Measurements from ENCODE around the gene GCK. TPM values are rescaled to one million over a fixed set of nuclear protein-coding genes. Genes with fewer than 3 reads are reported as not detected.

Gene GCK
- total and polyA plus RNA-seq, 9 donors = 3.2 to 9.5 (median 4.9) TPM

DNA sequence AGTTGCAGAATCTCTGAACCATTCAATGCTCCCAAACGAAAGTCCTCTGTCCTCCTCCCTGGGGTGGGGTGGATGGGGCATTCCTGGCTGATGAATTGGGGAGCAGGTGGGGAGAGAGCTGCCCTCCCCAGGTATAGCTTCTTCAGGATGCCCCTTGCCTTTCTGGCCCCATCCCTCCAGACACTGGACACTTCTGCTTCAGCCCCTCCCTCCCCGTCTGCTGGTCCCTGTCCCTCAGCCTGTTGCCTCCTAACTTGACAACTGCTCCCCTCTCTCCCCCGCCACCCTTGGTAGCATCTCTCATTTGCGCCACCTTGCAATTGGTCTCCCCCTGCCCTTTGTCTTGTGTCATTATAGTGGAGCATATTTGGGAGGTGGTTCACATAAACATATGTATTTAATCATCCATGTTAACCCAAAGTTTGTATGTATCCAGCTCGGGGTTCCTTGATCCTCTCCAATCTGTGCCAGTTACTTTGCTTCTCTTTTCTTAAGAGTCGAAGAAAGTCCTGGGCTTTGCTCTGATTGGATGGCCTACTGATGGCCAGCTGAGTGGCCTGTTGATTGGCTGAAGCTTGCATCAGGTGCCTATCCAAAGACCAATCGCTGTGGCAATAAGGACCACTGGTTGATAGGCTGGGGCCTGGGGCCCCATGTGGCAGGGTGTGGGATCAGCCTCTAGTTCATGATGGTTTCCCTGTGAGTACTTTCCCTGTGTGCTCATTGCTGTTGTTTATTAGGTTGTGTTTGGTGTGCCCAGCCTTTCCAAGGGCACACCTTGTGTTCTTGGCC is 4.0 kb upstream of the GCK start:
- Histone ChIP-seq H3K36me3 (ENCODE audit: control insufficient read depth, insufficient read depth, low read length) (no peaks in the 10 kb centered on the region), H3K27me3 (ENCODE audit: control insufficient read depth, insufficient read depth, low read length) (peaks cover 5% of the 10 kb centered on the region), H3K4me3 (ENCODE audit: low read length) (no peak overlapping the region), H3K9me3 (replicated peaks; ENCODE audit: control insufficient read depth, low read depth, low read length) (no peaks in the 10 kb centered on the region), H3K4me1 (ENCODE audit: control insufficient read depth, insufficient read depth, low read length) (peaks cover 12% of the 10 kb centered on the region), H3K27ac (ENCODE audit: low read length) (no peak overlapping the region)
- 80% methylated on average over 3 of the region's 7 CpGs for WGBS (ENCODE audit: insufficient coverage)
- DNase-seq = no peak

DNA sequence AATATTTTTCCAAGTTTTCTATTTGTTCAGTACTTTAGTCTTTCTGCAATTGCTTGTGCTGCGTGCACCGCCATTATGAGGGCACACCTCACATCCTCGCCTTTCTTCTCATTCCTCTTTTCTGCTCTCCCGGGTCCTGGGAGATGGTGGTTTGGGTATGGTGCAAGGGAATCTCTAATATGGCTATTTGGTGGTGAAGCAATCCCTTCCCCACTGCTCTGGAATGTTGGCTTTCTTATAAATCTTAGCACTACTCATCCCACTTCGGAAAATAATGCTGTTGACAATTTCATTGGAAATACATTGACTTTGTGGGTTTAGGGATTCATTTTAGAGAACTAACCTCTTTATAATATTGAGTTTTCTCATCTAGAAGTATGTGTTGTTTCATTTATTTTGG is 1.9 kb upstream of the GCK start:
- no peaks in the 10 kb centered on the region for H3K9me3 ChIP-seq (replicated peaks; ENCODE audit: control insufficient read depth, low read depth, low read length)
- no CpG with 5 or more reads among the region's 5 CpGs for WGBS (ENCODE audit: insufficient coverage)
- DNase-seq = no peak
- peaks cover 19% of the 10 kb centered on the region for H3K4me1 ChIP-seq (ENCODE audit: control insufficient read depth, insufficient read depth, low read length)
- H3K27me3 ChIP-seq (ENCODE audit: control insufficient read depth, insufficient read depth, low read length) = peaks cover 9% of the 10 kb centered on the region
- no peak overlapping the region for H3K27ac ChIP-seq (ENCODE audit: low read length)
- H3K36me3 ChIP-seq (ENCODE audit: control insufficient read depth, insufficient read depth, low read length) = no peaks in the 10 kb centered on the region
- H3K4me3 ChIP-seq (ENCODE audit: low read length) = no peak overlapping the region

DNA sequence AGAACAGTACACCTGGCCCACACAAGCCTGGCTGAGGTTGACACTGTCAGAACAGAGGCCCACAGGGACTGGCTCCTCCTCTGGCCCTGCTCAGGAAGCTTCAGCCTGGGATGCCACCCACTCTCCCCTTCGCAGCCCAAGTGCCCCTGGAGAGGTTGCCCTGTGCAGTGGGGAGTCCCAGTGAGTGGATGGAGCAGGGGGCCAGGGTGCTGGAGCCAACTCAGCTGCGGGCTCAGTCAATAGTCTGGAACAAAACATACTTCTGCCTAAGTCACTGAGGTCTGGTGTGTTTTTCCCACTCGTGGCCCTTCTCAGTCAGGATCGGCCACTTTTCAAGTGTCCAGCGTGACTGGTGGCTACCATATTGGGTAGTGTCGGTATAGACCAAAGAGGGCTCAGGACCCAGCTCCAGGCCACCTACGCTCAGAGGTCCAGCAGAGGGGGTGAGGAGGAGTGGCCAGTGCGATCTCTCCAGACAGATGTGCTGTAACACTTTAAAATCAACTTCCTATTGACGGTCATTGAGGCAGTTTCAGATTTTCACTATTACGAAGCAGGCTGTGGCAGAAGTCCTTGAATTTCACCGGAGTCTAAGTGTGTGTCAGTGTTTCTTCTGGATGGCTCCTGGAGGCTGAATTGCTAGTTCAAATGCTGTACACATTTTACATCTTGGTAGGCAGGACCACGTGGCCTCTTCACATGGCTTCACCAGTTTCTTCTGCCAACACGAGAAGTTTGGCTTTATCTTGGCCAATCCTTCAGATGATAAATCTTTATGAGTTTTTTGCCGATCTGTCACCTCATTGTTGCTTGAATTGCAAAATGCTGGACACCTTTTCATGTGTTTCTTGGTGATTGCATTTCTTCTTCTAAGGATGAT is 994 bp upstream of the GCK start:
- H3K4me1 ChIP-seq (ENCODE audit: control insufficient read depth, insufficient read depth, low read length) = peaks cover 27% of the 10 kb centered on the region
- no peaks in the 10 kb centered on the region for H3K36me3 ChIP-seq (ENCODE audit: control insufficient read depth, insufficient read depth, low read length)
- WGBS (ENCODE audit: insufficient coverage) = 83% methylated on average over 9 of the region's 14 CpGs
- no peak overlapping the region for H3K27ac ChIP-seq (ENCODE audit: low read length)
- DNase-seq = no peak
- H3K4me3 ChIP-seq (ENCODE audit: low read length) = no peak overlapping the region
- H3K27me3 ChIP-seq (ENCODE audit: control insufficient read depth, insufficient read depth, low read length) = peaks cover 9% of the 10 kb centered on the region
- no peaks in the 10 kb centered on the region for H3K9me3 ChIP-seq (replicated peaks; ENCODE audit: control insufficient read depth, low read depth, low read length)

DNA sequence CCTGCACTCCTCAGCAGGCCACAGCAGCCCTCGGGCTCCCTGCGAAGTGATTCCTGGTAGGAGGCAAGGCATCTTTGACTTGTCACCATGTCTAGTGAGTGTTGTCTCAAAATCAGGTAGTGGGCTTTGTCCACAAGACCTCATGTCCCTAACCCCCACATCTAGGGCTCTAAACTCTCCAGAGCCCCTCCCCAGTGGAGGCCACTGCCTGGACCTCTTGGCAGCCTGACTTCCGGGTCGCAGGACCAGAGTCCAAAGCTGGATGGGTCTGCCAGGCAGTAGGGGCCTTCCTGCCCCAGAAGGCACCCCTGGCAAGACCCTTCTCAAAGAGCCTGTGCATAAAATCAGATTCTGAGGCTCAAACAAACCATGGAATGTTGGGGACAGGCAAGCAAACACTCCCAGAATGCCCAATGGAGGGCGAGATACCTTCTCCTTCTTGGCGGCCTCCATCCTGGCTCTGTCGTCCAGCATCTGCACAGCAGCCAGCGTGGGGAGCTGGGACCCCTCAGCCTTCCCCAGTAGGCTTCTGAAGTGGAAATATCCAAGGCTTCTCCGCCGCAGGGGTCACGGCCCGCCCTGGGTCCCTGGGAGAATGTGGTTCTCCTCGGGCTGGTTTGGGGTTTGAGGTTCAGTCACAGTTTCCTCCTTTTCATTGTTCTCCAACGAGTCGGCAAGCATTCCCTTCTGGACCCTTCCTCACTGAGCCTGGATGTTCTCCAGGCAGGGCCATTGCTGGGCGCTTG is 586 bp downstream of the GCK start:
- Histone ChIP-seq H3K36me3 (ENCODE audit: control insufficient read depth, insufficient read depth, low read length) (no peaks in the 10 kb centered on the region), H3K4me3 (ENCODE audit: low read length) (no peak overlapping the region), H3K27me3 (ENCODE audit: control insufficient read depth, insufficient read depth, low read length) (peaks cover 9% of the 10 kb centered on the region), H3K4me1 (ENCODE audit: control insufficient read depth, insufficient read depth, low read length) (peaks cover 40% of the 10 kb centered on the region), H3K9me3 (replicated peaks; ENCODE audit: control insufficient read depth, low read depth, low read length) (no peaks in the 10 kb centered on the region), H3K27ac (ENCODE audit: low read length) (peak overlapping the region; percentile 31)
- DNase-seq = no peak
- WGBS (ENCODE audit: insufficient coverage) = 68% methylated on average over 10 of the region's 16 CpGs

DNA sequence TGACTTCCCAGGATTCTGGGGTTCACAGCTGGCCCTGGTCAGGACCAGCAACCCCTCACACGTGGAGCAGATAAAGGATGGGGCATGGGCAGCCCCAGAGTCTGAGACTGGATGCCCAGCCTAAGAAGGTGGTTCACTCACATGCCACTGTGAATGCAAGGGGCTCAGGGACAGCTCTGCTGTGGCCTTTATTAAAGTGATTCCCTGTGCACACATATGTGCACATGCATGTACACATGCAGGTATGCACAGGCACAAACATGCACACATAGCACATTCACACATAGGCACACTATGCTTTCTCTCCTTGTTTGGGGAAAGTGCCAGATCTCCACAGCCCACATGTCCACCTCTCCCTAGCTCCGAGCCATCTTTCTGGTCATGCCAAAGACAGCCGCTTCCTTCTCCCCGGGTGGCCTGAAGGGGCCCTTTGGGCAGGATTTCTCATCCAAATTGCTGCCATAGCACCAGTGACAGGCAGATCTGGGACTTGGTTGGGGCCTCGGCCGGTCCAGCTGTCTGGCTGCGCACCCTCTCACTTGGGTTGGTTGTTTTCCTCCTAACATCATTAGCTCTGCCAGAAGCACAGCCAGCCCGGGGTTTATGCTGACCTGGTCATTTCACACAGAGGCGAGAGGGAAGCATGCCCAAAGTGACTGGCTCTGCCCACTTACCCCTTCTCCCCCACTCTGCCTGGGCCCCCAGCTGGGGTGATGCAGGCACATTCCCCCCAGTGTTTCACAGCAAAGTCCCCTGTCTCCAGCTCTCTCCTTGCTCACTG is 1.4 kb downstream of the GCK start:
- Histone ChIP-seq H3K4me3 (ENCODE audit: low read length) (no peak overlapping the region), H3K27me3 (ENCODE audit: control insufficient read depth, insufficient read depth, low read length) (peaks cover 13% of the 10 kb centered on the region), H3K36me3 (ENCODE audit: control insufficient read depth, insufficient read depth, low read length) (no peaks in the 10 kb centered on the region), H3K27ac (ENCODE audit: low read length) (peak overlapping the region; percentile 31), H3K4me1 (ENCODE audit: control insufficient read depth, insufficient read depth, low read length) (peaks cover 43% of the 10 kb centered on the region), H3K9me3 (replicated peaks; ENCODE audit: control insufficient read depth, low read depth, low read length) (peaks cover 5% of the 10 kb centered on the region)
- DNase-seq = peak; percentile 29
- 47% methylated on average over 8 of the region's 9 CpGs for WGBS (ENCODE audit: insufficient coverage)

DNA sequence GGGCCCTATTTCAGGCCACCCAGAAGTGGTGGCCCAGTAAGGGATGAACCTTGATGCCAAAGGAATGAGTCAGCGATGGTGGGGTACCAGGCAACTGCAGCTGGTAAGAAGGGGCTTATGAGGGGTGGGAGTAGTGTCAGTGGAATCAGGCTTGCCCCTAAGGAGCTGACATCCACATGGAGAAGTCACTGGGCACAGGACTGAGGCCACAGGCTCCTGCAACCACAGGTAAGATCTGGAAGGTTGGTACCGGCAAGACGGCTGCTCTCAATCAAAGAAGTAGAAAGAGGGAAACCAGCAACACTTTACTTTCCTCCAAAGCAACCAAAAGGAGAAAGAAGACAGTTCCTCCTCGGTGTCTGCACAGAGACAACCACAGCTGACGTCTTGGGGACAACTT is 2.5 kb downstream of the GCK start:
- H3K4me3 ChIP-seq (ENCODE audit: low read length) = no peak overlapping the region
- WGBS (ENCODE audit: insufficient coverage) = 57% methylated on average over 3 of the region's 5 CpGs
- peaks cover 12% of the 10 kb centered on the region for H3K9me3 ChIP-seq (replicated peaks; ENCODE audit: control insufficient read depth, low read depth, low read length)
- no peaks in the 10 kb centered on the region for H3K36me3 ChIP-seq (ENCODE audit: control insufficient read depth, insufficient read depth, low read length)
- H3K4me1 ChIP-seq (ENCODE audit: control insufficient read depth, insufficient read depth, low read length) = peaks cover 43% of the 10 kb centered on the region
- peaks cover 13% of the 10 kb centered on the region for H3K27me3 ChIP-seq (ENCODE audit: control insufficient read depth, insufficient read depth, low read length)
- no peak overlapping the region for H3K27ac ChIP-seq (ENCODE audit: low read length)
- DNase-seq = no peak

DNA sequence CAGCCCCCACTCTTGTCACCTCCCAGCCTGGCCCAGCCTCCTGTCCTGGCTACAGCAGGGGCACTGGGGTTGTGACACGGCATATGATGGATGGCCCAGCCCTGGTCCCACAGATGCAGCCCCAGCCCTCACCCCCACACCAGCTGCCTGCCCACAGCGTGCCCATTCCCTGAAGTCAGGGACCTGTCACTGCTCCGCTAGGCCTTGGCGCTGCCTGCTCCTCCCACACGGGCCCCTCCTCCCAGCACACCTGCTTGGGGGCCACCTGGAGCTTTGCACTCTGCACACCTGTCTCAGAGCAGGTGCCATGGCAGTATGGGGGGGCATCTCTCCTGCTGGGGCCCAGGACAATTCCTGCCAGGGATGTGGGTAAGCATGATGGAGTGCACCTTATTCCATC is 3.5 kb downstream of the GCK start:
- WGBS (ENCODE audit: insufficient coverage) = 71% methylated on average over 5 of the region's 5 CpGs
- peak; percentile 16 for DNase-seq

DNA sequence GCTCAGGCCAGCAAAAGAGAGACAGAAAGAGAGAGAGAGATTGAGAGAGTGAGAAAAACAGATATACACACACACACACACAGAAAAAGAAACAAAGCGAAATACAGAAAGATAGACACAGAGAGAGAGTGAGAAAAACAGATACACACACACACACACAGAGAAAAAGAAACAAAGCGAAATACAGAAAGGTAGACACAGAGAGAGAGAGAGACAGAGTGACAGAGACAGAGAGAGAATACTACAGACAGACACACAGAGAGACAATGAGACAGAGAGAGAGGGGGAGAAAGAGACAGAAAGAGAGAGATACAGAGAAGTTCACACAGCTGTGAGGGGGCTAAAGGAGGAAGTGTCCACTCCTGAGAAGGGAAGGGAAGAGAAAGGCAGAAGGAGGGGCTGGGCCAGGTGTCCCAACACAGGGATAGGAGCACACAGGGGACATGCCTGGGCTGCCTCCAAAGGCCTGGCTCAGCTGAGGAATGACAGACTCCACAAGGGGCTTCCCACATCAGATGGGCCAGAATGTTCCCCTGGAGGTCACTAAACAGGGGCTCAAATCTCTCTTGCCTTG is 4.3 kb downstream of the GCK start:
- Histone ChIP-seq H3K36me3 (ENCODE audit: control insufficient read depth, insufficient read depth, low read length) (no peaks in the 10 kb centered on the region), H3K27ac (ENCODE audit: low read length) (peak overlapping the region; percentile 5), H3K27me3 (ENCODE audit: control insufficient read depth, insufficient read depth, low read length) (peaks cover 9% of the 10 kb centered on the region), H3K4me1 (ENCODE audit: control insufficient read depth, insufficient read depth, low read length) (peaks cover 43% of the 10 kb centered on the region), H3K9me3 (replicated peaks; ENCODE audit: control insufficient read depth, low read depth, low read length) (peaks cover 12% of the 10 kb centered on the region), H3K4me3 (ENCODE audit: low read length) (no peak overlapping the region)
- no CpG with 5 or more reads among the region's 2 CpGs for WGBS (ENCODE audit: insufficient coverage)
- DNase-seq = no peak

More for the DNA sequence above, 3.5 kb downstream of the GCK start:
- no peak overlapping the region for H3K4me3 ChIP-seq (ENCODE audit: low read length)
- peaks cover 12% of the 10 kb centered on the region for H3K27me3 ChIP-seq (ENCODE audit: control insufficient read depth, insufficient read depth, low read length)
- no peaks in the 10 kb centered on the region for H3K36me3 ChIP-seq (ENCODE audit: control insufficient read depth, insufficient read depth, low read length)
- peaks cover 43% of the 10 kb centered on the region for H3K4me1 ChIP-seq (ENCODE audit: control insufficient read depth, insufficient read depth, low read length)
- H3K9me3 ChIP-seq (replicated peaks; ENCODE audit: control insufficient read depth, low read depth, low read length) = peaks cover 12% of the 10 kb centered on the region
- H3K27ac ChIP-seq (ENCODE audit: low read length) = no peak overlapping the region

DNA sequence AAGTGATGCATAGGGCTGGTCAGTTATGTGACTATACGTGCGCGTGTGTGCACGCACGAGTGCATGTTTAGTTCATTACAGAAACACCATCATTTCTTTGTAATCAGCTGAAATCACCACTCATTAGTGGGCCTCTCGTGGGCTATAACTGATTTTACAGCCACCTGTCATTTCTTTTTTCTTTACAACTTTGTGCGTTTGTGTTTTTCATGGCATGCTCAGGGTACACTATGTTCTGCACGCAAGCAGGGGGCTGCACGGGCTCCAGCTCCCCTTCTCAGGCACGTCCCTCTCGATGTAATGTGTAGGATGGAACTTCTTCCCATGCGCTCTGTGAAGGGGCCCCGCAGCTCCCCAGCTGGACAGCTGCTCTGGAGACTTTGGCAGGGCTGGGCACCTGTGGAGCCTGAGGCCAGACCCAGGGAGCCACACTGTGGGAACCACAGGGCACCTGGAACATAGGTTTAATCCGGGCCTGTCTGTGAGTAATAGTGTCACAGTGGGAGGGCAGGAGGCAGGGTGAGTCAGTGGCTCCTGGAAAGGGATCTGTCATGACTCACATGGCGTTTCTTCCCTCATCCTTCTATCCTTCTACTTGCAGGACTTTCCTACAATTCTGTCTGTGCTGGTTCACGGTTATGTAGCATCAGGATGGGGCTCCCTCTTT is 4.9 kb downstream of the GCK start:
- Histone ChIP-seq H3K4me1 (ENCODE audit: control insufficient read depth, insufficient read depth, low read length) (peaks cover 43% of the 10 kb centered on the region), H3K4me3 (ENCODE audit: low read length) (no peak overlapping the region), H3K27me3 (ENCODE audit: control insufficient read depth, insufficient read depth, low read length) (peaks cover 9% of the 10 kb centered on the region), H3K36me3 (ENCODE audit: control insufficient read depth, insufficient read depth, low read length) (no peaks in the 10 kb centered on the region), H3K9me3 (replicated peaks; ENCODE audit: control insufficient read depth, low read depth, low read length) (peaks cover 12% of the 10 kb centered on the region), H3K27ac (ENCODE audit: low read length) (peak overlapping the region; percentile 5)
- peak; percentile 52 for DNase-seq
- WGBS (ENCODE audit: insufficient coverage) = 26% methylated on average over 9 of the region's 16 CpGs
